ENCODE data around the gene GJC2. TPM values are rescaled to one million over a fixed set of nuclear protein-coding genes. Genes with fewer than 3 reads are reported as not detected.

GJC2 gene
- total RNA-seq, 2 experiments from 2014 or later = 1.1 to 1.8 TPM

DNA sequence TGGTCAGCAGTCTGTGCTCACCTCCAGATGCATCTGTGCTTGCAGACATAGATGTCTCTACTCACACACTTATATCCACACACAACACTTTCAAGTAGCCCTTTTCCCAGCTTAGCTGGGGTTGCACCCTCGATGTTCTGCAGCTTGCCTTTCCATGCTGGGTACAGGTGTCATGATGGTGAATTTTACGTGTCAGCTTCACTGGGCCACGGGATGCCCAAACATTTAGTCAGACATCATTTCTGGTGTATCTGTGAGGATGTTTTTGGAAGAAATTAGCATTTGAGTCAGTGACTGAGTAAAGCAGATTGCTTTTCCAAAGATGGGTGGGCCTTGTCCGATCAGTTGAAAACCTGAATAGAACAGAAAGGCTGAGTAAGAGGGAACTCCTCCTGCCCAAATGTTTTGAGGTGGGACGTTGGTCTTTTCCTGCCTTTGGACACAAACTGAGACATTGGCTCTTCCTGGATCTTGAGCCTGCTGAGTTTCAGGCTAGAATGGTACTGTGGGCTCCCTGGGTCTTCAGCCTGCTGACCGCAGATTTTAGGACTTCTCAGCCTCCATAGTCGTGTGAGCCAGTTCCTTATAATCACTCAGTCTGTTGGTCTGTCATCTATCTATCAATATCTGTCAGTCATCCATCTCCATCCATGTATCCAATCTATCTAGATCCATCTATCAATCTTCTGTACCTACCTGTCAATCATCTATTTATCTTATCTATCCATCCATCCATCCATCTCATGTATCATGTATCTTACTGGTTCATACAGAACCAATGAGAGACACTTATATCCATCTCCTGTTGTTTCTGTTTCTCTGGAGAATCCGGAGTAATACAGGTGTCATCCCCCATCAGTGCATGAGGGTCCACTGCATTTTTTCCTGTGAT lies 45.4 kb downstream of the GJC2 start:
- no peak overlapping the region for H3K27ac Mint-ChIP-seq
- DNase-seq (no peak), ATAC-seq (no peak)
- H3K27me3 Mint-ChIP-seq = no peaks in the 10 kb centered on the region
- no peak overlapping the region for H3K4me3 Mint-ChIP-seq
- peaks cover 11% of the 10 kb centered on the region for H3K9me3 Mint-ChIP-seq (ENCODE audit: low read depth)
- CTCF ChIA-PET = interaction anchor here (0.6 to 1.2 kb wide), 3 partner anchors 18 to 325 kb away, joined by 3 read pairs; no protein-coding TSS in a partner anchor
- peaks cover 15% of the 10 kb centered on the region for H3K36me3 Mint-ChIP-seq
- H3K4me1 Mint-ChIP-seq = no peaks in the 10 kb centered on the region

DNA sequence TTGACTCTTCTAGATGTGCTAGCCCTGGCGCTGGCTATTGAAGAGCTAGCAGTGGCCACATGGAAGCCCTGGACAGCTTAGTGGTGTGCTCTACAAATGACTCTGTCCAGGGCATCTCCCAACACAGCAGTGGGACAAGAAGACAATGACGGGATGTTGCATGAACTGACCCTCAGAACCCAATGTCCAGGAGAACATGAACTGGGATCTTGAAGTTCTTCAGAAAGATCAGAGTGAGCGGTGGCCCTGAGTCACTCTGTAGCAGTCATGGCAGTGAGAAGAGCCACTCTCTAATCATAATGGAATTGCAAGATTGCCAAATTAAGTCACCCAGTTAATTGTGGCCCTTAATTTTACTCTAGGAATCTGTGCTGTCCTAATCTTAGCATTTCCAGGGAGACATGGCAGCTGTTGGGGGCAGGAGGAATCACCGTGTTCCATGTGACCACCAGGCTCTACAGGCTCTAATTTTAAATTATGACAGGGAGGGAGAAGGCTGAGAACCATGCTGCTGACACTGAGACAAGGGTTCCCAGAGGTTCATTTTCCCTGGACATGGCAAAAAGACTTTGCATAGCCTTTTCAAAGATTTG lies 47.9 kb downstream of the GJC2 start:
- CTCF ChIA-PET = no interaction called here
- no peak overlapping the region for H3K27ac Mint-ChIP-seq
- H3K36me3 Mint-ChIP-seq = peaks cover 15% of the 10 kb centered on the region
- no peak for DNase-seq
- H3K4me1 Mint-ChIP-seq = no peaks in the 10 kb centered on the region
- H3K4me3 Mint-ChIP-seq = no peak overlapping the region
- peaks cover 11% of the 10 kb centered on the region for H3K9me3 Mint-ChIP-seq (ENCODE audit: low read depth)
- H3K27me3 Mint-ChIP-seq = no peaks in the 10 kb centered on the region
- no peak for ATAC-seq

DNA sequence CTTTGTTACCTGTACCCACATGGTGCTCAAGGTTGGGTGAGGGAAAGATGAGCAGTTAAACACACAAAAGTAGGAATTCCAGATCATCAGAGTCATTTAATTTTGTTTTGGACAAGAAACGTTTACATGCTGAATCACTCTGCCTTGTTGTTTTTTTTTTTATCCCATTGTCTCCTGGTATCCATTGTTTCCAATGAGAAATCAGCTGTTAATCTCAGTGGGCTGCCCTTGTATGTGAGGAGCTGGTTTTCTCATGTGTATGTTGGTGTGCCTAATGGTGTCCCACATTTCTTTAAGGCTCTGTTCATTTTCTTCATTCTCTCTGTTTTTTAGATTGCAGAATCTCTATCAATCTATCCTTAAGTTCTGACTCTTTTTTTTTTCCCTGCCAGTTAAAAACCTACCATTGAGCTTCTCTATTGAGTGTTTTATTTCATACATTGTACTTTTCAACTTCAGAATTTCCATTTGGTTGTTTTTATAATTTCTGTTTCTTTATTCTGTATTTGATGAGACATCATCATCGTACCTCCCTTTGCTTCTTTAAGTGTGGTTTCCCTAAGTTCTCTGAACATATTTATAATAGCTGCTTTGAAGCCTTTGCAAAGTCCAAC lies 49.4 kb downstream of the GJC2 start:
- peaks cover 11% of the 10 kb centered on the region for H3K9me3 Mint-ChIP-seq (ENCODE audit: low read depth)
- H3K36me3 Mint-ChIP-seq = peaks cover 15% of the 10 kb centered on the region
- H3K4me3 Mint-ChIP-seq = no peak overlapping the region
- no peaks in the 10 kb centered on the region for H3K27me3 Mint-ChIP-seq
- no peak overlapping the region for H3K27ac Mint-ChIP-seq
- no peak for DNase-seq
- ATAC-seq = no peak
- no peaks in the 10 kb centered on the region for H3K4me1 Mint-ChIP-seq
- CTCF ChIA-PET = no interaction called here

DNA sequence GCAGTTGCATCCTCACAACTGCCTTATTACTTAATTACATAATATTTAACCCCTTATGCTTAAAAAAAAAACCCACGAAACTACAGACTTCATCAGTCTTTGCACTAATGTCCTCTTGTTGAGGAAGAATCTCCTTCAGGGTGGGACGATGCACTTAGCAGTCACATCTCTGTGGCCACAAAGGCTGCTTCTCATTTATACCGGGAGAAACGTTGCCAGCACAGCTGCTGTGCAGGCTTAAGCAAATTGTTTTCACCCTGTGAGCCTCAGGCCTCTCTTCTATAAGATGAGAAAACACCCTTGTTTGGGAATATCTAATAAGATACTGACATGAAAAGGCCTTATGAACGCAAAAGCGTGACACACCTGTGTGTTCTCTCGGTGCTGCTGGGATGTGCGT lies 55.2 kb downstream of the GJC2 start:
- no peaks in the 10 kb centered on the region for H3K36me3 Mint-ChIP-seq
- no peak for DNase-seq
- no peak for ATAC-seq
- no peaks in the 10 kb centered on the region for H3K4me1 Mint-ChIP-seq
- no peaks in the 10 kb centered on the region for H3K27me3 Mint-ChIP-seq
- CTCF ChIA-PET = interaction anchor here (0.9 kb wide), 1 partner anchor 9 kb away, joined by 3 read pairs; no protein-coding TSS in a partner anchor
- H3K27ac Mint-ChIP-seq = no peak overlapping the region
- no peak overlapping the region for H3K4me3 Mint-ChIP-seq
- H3K9me3 Mint-ChIP-seq (ENCODE audit: low read depth) = no peaks in the 10 kb centered on the region

DNA sequence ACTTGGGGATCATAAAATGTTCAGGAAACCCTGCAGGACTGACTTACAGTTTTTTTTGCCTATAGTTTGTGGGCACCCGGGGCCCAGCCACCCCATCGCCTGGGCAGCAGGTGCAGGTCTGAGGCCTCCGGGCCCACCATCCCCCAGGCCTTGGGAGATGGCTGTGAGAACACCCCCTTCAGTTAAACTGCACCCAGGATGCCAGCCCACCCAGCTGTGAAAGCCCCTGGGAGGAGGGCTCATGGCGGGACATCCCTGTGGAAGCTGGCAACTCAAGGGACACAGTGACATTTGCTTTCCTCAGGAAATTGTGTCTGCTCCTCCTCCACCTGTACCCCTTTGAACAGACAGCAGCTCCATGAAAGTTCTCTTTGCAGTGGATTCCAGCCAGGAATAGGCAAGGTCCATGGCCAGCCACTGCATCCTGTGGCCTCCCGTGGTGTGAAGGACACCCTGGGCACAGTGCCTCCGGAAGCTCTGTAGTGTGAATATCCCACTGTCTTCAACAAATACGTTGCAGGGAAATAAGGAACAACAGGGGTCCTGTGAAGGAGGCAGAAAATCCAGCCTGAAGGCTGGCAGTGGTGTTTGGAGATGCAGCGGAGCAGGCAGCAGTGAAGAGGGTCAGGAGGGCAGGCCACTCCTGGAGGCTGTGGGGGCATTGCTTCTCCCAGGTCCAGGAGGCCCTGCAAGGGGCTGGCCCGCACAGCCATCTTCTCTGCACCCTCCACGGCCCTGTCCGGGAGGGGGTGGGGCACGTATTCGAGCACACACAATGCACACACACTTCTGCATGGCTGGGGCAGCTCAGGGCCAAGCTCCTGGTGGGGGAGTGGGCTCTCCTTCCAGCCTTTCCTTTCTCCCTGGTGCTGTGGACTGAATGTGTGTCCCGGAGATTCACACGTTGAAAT lies 56.1 kb downstream of the GJC2 start:
- CTCF ChIA-PET = interaction anchor here (0.9 kb wide), 1 partner anchor 8 kb away, joined by 3 read pairs; no protein-coding TSS in a partner anchor
- no peaks in the 10 kb centered on the region for H3K36me3 Mint-ChIP-seq
- DNase-seq (no peak), ATAC-seq (no peak)
- no peaks in the 10 kb centered on the region for H3K27me3 Mint-ChIP-seq
- no peaks in the 10 kb centered on the region for H3K9me3 Mint-ChIP-seq (ENCODE audit: low read depth)
- H3K27ac Mint-ChIP-seq = no peak overlapping the region
- H3K4me1 Mint-ChIP-seq = no peaks in the 10 kb centered on the region
- no peak overlapping the region for H3K4me3 Mint-ChIP-seq

DNA sequence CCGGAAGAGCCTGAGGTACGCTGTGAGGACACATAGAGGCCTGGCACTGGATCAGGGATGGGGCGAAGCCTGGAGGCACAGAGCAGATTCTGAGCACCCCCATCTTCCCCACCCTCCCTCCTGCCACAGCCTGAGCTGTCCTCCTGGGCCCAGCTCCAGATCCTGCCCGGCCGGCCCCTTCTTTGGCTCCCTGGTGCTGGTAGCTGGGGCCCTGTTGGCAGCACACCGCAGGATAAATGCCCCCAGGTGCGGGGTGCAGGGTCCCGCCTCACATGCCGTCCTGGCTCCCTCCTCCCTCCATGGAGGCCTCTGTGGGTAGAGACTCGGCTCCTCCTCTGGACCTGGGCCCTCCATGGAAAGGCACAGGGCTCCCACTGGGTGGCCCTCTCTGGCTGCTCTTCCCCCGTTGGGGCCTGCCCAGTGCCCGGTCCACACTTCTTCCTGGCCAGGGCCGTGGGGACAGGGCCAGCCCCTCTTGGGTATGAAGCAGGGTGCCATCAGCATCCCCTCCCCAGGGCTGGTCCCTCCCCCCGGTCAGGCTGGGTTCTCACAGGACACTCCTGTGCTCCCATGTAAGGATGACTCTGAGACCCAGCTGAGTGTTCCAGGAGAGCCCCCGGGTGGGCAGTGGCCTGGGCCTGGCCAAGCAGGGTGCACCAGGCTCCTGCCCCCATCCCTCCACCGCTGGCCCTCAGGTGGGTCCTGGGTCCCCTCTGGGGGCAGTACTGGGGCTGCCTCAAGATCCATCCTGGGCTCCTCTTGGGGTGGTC lies 57.0 kb downstream of the GJC2 start:
- ATAC-seq = no peak

DNA sequence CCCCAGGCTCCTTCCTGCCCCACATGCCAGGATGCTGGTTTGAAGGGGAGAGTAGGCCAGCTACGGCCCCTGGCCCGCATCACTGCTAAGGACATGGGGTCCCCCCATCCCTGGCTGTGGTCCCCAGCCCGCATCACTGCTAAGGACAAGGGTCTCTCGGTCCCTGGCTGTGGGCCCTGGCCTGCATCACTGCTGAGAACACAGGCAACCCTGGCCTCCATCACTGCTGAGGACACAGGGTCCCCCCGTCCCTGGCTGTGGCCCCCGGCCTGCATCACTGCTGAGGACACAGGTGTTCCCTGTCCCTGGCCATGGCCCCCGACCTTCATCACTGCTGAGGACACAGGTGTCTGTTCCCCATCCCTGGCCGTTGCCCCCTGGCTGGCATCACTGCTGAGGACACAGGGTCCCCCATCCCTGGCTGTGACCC lies 57.7 kb downstream of the GJC2 start:
- no peak for ATAC-seq
- Mint-ChIP-seq H3K36me3 (no peaks in the 10 kb centered on the region), H3K27ac (no peak overlapping the region), H3K4me3 (no peak overlapping the region), H3K9me3 (ENCODE audit: low read depth) (no peaks in the 10 kb centered on the region), H3K4me1 (no peaks in the 10 kb centered on the region), H3K27me3 (no peaks in the 10 kb centered on the region)
- CTCF ChIA-PET = no interaction called here
- DNase-seq = no peak

More for the DNA sequence above, 57.0 kb downstream of the GJC2 start:
- H3K27me3 Mint-ChIP-seq = no peaks in the 10 kb centered on the region
- no peak overlapping the region for H3K27ac Mint-ChIP-seq
- CTCF ChIA-PET = no interaction called here
- no peaks in the 10 kb centered on the region for H3K4me1 Mint-ChIP-seq
- no peak overlapping the region for H3K4me3 Mint-ChIP-seq
- no peaks in the 10 kb centered on the region for H3K9me3 Mint-ChIP-seq (ENCODE audit: low read depth)
- H3K36me3 Mint-ChIP-seq = no peaks in the 10 kb centered on the region
- DNase-seq = no peak

DNA sequence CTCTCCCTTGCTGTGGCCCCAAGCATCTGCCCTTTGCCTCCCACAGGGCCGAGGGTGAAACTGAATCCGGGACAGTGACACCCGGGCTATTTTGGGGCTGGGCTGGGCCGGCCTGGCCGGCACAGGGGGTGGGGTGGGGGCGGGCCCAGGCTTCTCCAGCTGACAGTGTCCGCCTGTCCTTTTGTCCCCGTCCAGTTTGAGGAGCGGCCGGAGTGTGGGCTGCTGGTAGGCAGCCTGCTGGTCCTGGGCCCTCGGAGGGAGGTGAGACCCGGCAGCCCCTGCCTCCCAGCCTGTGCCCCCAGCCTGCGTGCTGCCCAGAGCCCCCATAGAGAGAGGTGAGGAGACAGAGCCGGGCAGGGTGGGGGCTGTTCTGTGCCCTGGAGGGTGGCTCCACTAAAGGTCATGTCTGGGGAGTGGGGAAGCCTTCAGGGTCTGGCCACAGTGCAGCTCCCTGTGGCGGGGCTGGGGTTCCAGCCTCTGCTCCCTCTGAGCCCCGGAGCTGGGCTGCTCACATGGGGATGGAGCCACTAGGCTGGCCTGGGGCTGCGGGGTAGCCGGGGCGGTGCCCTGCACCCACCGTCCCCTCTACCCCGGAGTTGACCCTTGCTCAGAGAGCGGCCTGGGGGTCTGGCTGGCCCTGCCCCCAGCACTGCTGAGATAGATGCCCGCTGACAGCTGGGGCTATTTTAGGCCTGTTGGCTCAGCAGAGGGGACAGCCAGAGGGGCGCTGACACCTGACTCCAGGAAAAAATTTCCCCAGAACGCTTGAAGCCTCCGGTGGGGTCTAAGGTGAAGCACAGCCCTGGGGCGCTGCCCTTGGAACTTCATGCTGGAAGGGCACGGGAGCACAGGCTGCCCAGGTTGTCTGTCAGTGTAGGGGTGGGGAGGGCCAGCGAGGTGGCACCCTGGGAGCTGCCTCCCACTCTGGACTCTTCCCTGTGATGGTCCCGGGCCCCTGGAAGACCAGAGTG lies 58.4 kb downstream of the GJC2 start, which contains the start of gene OBSCN:
OBSCN (plus strand) TSS at position 194 of the 971 bp plus-strand sequence. CDS start 3,740 bp downstream, outside the sequence.
- Mint-ChIP-seq H3K4me1 (no peaks in the 10 kb centered on the region), H3K36me3 (no peaks in the 10 kb centered on the region), H3K27me3 (no peaks in the 10 kb centered on the region), H3K9me3 (ENCODE audit: low read depth) (no peaks in the 10 kb centered on the region), H3K27ac (no peak within 1 kb of the TSS), H3K4me3 (no peak within 1 kb of the TSS)
- no peak for DNase-seq
- no peak for ATAC-seq
- CTCF ChIA-PET = no interaction called here

DNA sequence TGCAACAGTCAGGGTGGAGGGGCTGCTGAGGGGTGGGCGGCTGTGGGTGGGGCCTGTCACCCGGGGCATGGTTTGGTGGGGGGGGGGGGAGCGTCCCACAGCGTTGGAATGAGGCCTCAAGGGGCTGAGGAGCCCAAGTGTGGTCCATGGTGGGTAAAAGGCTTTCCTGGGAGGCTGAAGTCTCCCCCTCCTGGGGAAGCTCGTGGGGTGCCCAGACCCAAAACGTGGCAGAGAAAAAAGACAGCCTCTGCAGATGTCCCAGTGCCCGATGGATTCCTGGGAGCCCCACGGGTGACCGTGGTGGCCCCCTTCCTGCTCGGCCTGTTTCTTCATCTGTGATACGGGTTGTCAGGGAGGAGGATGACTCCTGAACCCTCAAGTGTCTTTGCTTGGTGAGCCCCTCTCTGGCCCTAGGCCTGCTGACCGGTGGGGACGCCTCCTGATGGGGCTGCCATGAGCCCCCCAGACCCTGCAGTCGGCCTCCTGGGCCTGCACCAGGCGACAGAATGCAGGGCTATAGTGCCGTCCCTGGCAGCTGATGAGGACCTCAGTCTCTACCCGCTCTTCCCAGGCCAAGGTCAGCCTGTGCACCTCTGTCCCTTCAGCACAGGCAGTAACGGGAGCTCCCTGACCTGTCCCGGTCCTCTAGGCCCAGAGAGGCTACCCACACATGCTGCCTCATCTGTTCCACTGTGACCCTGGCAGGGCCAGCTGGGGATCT lies 59.3 kb downstream of the GJC2 start:
- H3K27ac Mint-ChIP-seq = no peak overlapping the region
- CTCF ChIA-PET = interaction anchor here (1.5 kb wide), 1 partner anchor 210 kb away, joined by 4 read pairs; no protein-coding TSS in a partner anchor
- H3K4me1 Mint-ChIP-seq = peaks cover 2% of the 10 kb centered on the region
- ATAC-seq (no peak), DNase-seq (no peak)
- H3K36me3 Mint-ChIP-seq = no peaks in the 10 kb centered on the region
- no peaks in the 10 kb centered on the region for H3K9me3 Mint-ChIP-seq (ENCODE audit: low read depth)
- no peaks in the 10 kb centered on the region for H3K27me3 Mint-ChIP-seq
- no peak overlapping the region for H3K4me3 Mint-ChIP-seq
